ENCODE data around the gene FAM3B. TPM values are rescaled to one million over a fixed set of nuclear protein-coding genes. Genes with fewer than 3 reads are reported as not detected.

The FAM3B gene
- total RNA-seq, 5 donors from 2014 or later (not counting 1 experiment from before 2014, with no cell fraction given): not detected

GRCh38 chr21:41338455-41338854 is 21.9 kb downstream of the FAM3B start:
- Mint-ChIP-seq H3K4me1 (no peaks in the 10 kb centered on the region), H3K36me3 (no peaks in the 10 kb centered on the region)

GRCh38 chr21:41342035-41342434 is 25.4 kb downstream of the FAM3B start:
- H3K4me1 Mint-ChIP-seq: no peaks in the 10 kb centered on the region
- peaks cover 5 to 6% (median 6%) of the 10 kb centered on the region in 3 donors for H3K9me3 Mint-ChIP-seq
- Histone ChIP-seq H3K9me3 (no peaks in the 10 kb centered on the region), H3K36me3 (ENCODE audit: control insufficient read depth in 2 of 2, extremely low read depth in 1 of 2, insufficient read depth in 1 of 2, low read length in 1 of 2) (no peaks in the 10 kb centered on the region), H3K27ac (ENCODE audit: low read length) (no peak overlapping the region), H3K27me3 (replicated peaks in 1 of 2; ENCODE audit: control insufficient read depth in 2 of 2, extremely low read depth in 1 of 2, insufficient read depth in 2 of 2, low read length in 1 of 2) (peaks cover 0 to 8% of the 10 kb centered on the region in 2 experiments), H3K4me1 (ENCODE audit: control insufficient read depth in 1 of 2, extremely low read depth in 1 of 2, insufficient read depth in 2 of 2, low read length in 2 of 2) (no peaks in the 10 kb centered on the region), H3K4me3 (ENCODE audit: control insufficient read depth in 1 of 2, extremely low read depth in 1 of 2, low read length in 1 of 2) (no peak overlapping the region)
- WGBS (ENCODE audit: insufficient coverage): no CpG with 5 or more reads among the region's 4 CpGs
- ChIA-PET POLR2A (no interaction called here), CTCF (no interaction called here)
- peaks cover 3 to 15% of the 10 kb centered on the region in 2 donors for H3K27me3 Mint-ChIP-seq
- DNase-seq: no peak
- H3K36me3 Mint-ChIP-seq: no peaks in the 10 kb centered on the region
- no peak overlapping the region for H3K27ac Mint-ChIP-seq
- ATAC-seq (replicated peaks in 1 of 4): no peak
- no peak overlapping the region for H3K4me3 Mint-ChIP-seq

More at GRCh38 chr21:41338455-41338854, 21.9 kb downstream of the FAM3B start:
- Histone ChIP-seq H3K36me3 (ENCODE audit: control insufficient read depth in 2 of 2, extremely low read depth in 1 of 2, insufficient read depth in 1 of 2, low read length in 1 of 2) (no peaks in the 10 kb centered on the region), H3K4me3 (ENCODE audit: control insufficient read depth in 1 of 2, extremely low read depth in 1 of 2, low read length in 1 of 2) (no peak overlapping the region), H3K4me1 (ENCODE audit: control insufficient read depth in 1 of 2, extremely low read depth in 1 of 2, insufficient read depth in 2 of 2, low read length in 2 of 2) (no peaks in the 10 kb centered on the region), H3K27ac (ENCODE audit: low read length) (no peak overlapping the region), H3K27me3 (replicated peaks in 1 of 2; ENCODE audit: control insufficient read depth in 2 of 2, extremely low read depth in 1 of 2, insufficient read depth in 2 of 2, low read length in 1 of 2) (peaks cover 0 to 3% of the 10 kb centered on the region in 2 experiments), H3K9me3 (no peaks in the 10 kb centered on the region)
- Mint-ChIP-seq H3K4me3 (no peak overlapping the region), H3K27ac (no peak overlapping the region), H3K9me3 (peaks cover 10 to 16% (median 11%) of the 10 kb centered on the region in 3 donors), H3K27me3 (peaks cover 3 to 6% of the 10 kb centered on the region in 2 donors)
- DNase-seq (no peak), ATAC-seq (replicated peaks in 1 of 4) (no peak)
- 86% methylated on average over 8 of the region's 8 CpGs for WGBS (ENCODE audit: insufficient coverage)
- CTCF ChIA-PET: no interaction called here
- POLR2A ChIA-PET: no interaction called here

DNA sequence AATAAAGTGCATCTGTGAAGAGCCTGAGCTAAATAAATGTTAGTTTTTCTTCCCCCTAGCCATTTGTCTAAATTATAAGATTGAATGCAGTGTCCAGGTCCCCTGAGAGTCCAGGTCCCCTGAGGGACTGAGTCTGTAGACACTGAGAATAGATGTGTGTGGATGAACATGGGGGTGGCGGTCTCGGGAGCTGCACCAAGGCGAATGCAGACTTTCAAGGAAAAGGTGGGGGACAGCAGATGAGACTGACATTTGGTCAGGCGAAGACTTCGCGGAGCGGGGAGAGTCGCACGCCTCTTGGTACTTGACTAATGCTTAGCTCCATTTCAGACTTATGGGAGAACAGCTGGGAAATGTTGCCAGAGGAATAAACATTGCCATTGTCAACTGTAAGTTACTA is 27.5 kb downstream of the FAM3B start:
- Mint-ChIP-seq H3K4me1 (no peaks in the 10 kb centered on the region), H3K36me3 (no peaks in the 10 kb centered on the region), H3K9me3 (peaks cover 5 to 6% (median 6%) of the 10 kb centered on the region in 3 donors), H3K4me3 (no peak overlapping the region), H3K27ac (no peak overlapping the region), H3K27me3 (peaks cover 3 to 18% of the 10 kb centered on the region in 2 donors)
- H3K4me3 ChIP-seq (ENCODE audit: control insufficient read depth in 1 of 2, extremely low read depth in 1 of 2, low read length in 1 of 2): no peak overlapping the region
- H3K27me3 ChIP-seq (replicated peaks in 1 of 2; ENCODE audit: control insufficient read depth in 2 of 2, extremely low read depth in 1 of 2, insufficient read depth in 2 of 2, low read length in 1 of 2): peaks cover 0 to 9% of the 10 kb centered on the region in 2 experiments
- DNase-seq (no peak), ATAC-seq (replicated peaks in 1 of 4) (no peak)
- no peaks in the 10 kb centered on the region for H3K4me1 ChIP-seq (ENCODE audit: control insufficient read depth in 1 of 2, extremely low read depth in 1 of 2, insufficient read depth in 2 of 2, low read length in 2 of 2)
- no peak overlapping the region for H3K27ac ChIP-seq (ENCODE audit: low read length)
- ChIA-PET POLR2A (no interaction called here), CTCF (no interaction called here)
- WGBS (ENCODE audit: insufficient coverage): 92% methylated on average over 4 of the region's 9 CpGs
- no peaks in the 10 kb centered on the region for H3K9me3 ChIP-seq
- no peaks in the 10 kb centered on the region for H3K36me3 ChIP-seq (ENCODE audit: control insufficient read depth in 2 of 2, extremely low read depth in 1 of 2, insufficient read depth in 1 of 2, low read length in 1 of 2)

DNA sequence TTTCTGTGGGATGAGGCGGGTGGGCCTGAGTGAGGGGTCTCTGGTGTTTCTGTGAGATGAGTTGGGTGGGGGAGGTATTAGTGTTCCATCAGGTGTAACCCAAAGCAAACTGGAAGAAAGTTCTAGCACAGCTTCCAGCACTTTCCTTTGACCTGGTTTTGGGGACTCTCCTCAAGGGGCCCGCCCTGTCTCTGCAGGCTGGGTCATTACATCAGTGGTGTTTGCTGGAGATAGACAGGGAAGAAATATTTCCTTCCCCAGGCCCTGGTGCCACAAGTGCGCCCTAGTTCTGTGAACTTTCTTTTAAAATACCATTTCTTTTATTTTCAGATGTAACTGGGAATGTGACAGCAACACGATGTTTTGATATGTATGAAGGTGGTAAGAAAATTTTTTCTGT is 28.8 kb downstream of the FAM3B start:
- H3K36me3 Mint-ChIP-seq: no peaks in the 10 kb centered on the region
- no peak overlapping the region for H3K4me3 Mint-ChIP-seq
- no peaks in the 10 kb centered on the region for H3K4me1 Mint-ChIP-seq
- WGBS (ENCODE audit: insufficient coverage): 80% methylated on average over 1 of the region's 4 CpGs
- H3K9me3 Mint-ChIP-seq: peaks cover 5 to 6% (median 6%) of the 10 kb centered on the region in 3 donors
- Histone ChIP-seq H3K4me3 (ENCODE audit: control insufficient read depth in 1 of 2, extremely low read depth in 1 of 2, low read length in 1 of 2) (no peak overlapping the region), H3K9me3 (no peaks in the 10 kb centered on the region), H3K27me3 (replicated peaks in 1 of 2; ENCODE audit: control insufficient read depth in 2 of 2, extremely low read depth in 1 of 2, insufficient read depth in 2 of 2, low read length in 1 of 2) (peaks cover 0 to 14% of the 10 kb centered on the region in 2 experiments), H3K4me1 (ENCODE audit: control insufficient read depth in 1 of 2, extremely low read depth in 1 of 2, insufficient read depth in 2 of 2, low read length in 2 of 2) (no peaks in the 10 kb centered on the region), H3K27ac (ENCODE audit: low read length) (no peak overlapping the region), H3K36me3 (ENCODE audit: control insufficient read depth in 2 of 2, extremely low read depth in 1 of 2, insufficient read depth in 1 of 2, low read length in 1 of 2) (no peaks in the 10 kb centered on the region)
- no peak for DNase-seq
- ChIA-PET CTCF (no interaction called here), POLR2A (no interaction called here)
- no peak overlapping the region for H3K27ac Mint-ChIP-seq
- ATAC-seq (replicated peaks in 1 of 4): no peak
- H3K27me3 Mint-ChIP-seq: peaks cover 3 to 20% of the 10 kb centered on the region in 2 donors

DNA sequence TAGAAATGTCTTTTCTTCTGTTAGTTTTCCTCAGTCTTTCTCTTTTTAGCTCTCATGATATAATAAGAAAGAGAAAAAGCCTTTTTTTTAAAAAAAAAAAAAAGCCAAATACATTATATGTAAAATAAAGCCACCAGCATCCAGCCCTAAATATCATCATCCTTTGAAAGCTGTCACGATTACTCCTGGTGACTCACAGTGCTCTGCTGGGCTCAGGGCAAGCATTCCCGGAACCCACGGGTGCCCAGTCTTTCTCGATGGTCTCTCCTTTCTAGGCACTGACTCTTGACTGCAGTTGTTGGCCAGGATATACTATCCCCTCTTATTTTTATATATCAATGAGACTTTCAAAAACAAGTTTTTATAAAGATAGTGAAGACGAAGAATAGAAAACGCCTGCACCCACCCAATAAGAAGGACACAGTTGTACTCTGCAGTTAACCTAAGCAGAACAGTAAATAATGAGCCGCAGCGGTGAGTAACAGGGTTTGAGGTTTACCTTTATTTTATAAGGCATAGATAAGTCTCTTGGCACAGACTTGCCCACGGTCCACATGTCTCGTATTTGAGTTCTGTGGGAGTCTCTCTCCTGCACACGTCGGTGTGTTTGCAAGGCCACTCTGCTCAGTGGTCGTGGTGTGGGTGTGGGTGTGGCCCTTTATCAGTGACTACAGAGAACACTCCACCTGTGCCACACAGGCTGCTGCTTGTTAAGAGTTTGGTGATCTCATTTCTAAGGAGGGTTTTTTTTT is 29.5 kb downstream of the FAM3B start:
- Mint-ChIP-seq H3K9me3 (peaks cover 5 to 6% (median 6%) of the 10 kb centered on the region in 3 donors), H3K4me1 (no peaks in the 10 kb centered on the region), H3K27ac (no peak overlapping the region), H3K36me3 (no peaks in the 10 kb centered on the region), H3K4me3 (no peak overlapping the region), H3K27me3 (peaks cover 8 to 27% of the 10 kb centered on the region in 2 donors)
- Histone ChIP-seq H3K27ac (ENCODE audit: low read length) (no peak overlapping the region), H3K9me3 (no peaks in the 10 kb centered on the region), H3K27me3 (replicated peaks in 1 of 2; ENCODE audit: control insufficient read depth in 2 of 2, extremely low read depth in 1 of 2, insufficient read depth in 2 of 2, low read length in 1 of 2) (peaks cover 0 to 14% of the 10 kb centered on the region in 2 experiments), H3K4me1 (ENCODE audit: control insufficient read depth in 1 of 2, extremely low read depth in 1 of 2, insufficient read depth in 2 of 2, low read length in 2 of 2) (no peaks in the 10 kb centered on the region), H3K36me3 (ENCODE audit: control insufficient read depth in 2 of 2, extremely low read depth in 1 of 2, insufficient read depth in 1 of 2, low read length in 1 of 2) (no peaks in the 10 kb centered on the region), H3K4me3 (ENCODE audit: control insufficient read depth in 1 of 2, extremely low read depth in 1 of 2, low read length in 1 of 2) (no peak overlapping the region)
- no peak for DNase-seq
- WGBS (ENCODE audit: insufficient coverage): 75% methylated on average over 5 of the region's 13 CpGs
- ATAC-seq (replicated peaks in 1 of 4): no peak
- POLR2A ChIA-PET: interaction anchor here in 1 of 2 donors (0.5 kb wide), 1 partner anchor 27 kb away, joined by 6 read pairs; no protein-coding TSS in a partner anchor
- CTCF ChIA-PET: no interaction called here

- H3K4me1 Mint-ChIP-seq: no peaks in the 10 kb centered on the region
- Histone ChIP-seq H3K36me3 (ENCODE audit: control insufficient read depth in 2 of 2, extremely low read depth in 1 of 2, insufficient read depth in 1 of 2, low read length in 1 of 2) (no peaks in the 10 kb centered on the region), H3K4me3 (ENCODE audit: control insufficient read depth in 1 of 2, extremely low read depth in 1 of 2, low read length in 1 of 2) (no peak overlapping the region), H3K9me3 (no peaks in the 10 kb centered on the region), H3K27me3 (replicated peaks in 1 of 2; ENCODE audit: control insufficient read depth in 2 of 2, extremely low read depth in 1 of 2, insufficient read depth in 2 of 2, low read length in 1 of 2) (peaks cover 0 to 18% of the 10 kb centered on the region in 2 experiments), H3K27ac (ENCODE audit: low read length) (no peak overlapping the region), H3K4me1 (ENCODE audit: control insufficient read depth in 1 of 2, extremely low read depth in 1 of 2, insufficient read depth in 2 of 2, low read length in 2 of 2) (no peaks in the 10 kb centered on the region)
- ChIA-PET POLR2A (no interaction called here), CTCF (no interaction called here)
- H3K36me3 Mint-ChIP-seq: no peaks in the 10 kb centered on the region
- DNase-seq: no peak
- H3K27me3 Mint-ChIP-seq: peaks cover 9 to 25% of the 10 kb centered on the region in 2 donors
- ATAC-seq (replicated peaks in 1 of 4): no peak
- WGBS (ENCODE audit: insufficient coverage): 78% methylated on average over 7 of the region's 8 CpGs
- H3K27ac Mint-ChIP-seq: no peak overlapping the region
- no peak overlapping the region for H3K4me3 Mint-ChIP-seq
- peaks cover 5 to 6% (median 6%) of the 10 kb centered on the region in 3 donors for H3K9me3 Mint-ChIP-seq
Measured at GRCh38 chr21:41346758-41347157, 30.2 kb downstream of the FAM3B start.
